MCF 10A (cell line): ENCODE data around the gene PRKG1. TPM values are rescaled to one million over a fixed set of nuclear protein-coding genes. Genes with fewer than 3 reads are reported as not detected.

Experiments
- BruUV-seq: library from RNA; stranded (reverse); fragments of 400-500 nt; replicated peaks from 2 replicates; lab custom pipeline; 2021; lab: Mats Ljungman, UMichigan
- CTCF ChIA-PET: fragments of 300-600 bp; sonication (Branson Sonifier 250); formaldehyde crosslinking; extraction: SDS; loops from one replicate; lab custom pipeline; 2021; ENCODE audit warnings: antibody characterized with exemption, inconsistent platforms; lab: Yijun Ruan, JAX
- POLR2A ChIA-PET: fragments of 300-600, 350-650 bp; sonication (Branson Sonifier 250); formaldehyde crosslinking; extraction: SDS; loops from one replicate; lab custom pipeline; 2020; ENCODE audit warnings: antibody characterized with exemption, inconsistent platforms; lab: Yijun Ruan, JAX
- DNase-seq: peaks from one replicate; pipeline ENCODE4 v3.0.0-alpha.2; 2018; ENCODE audit not compliant: unreplicated experiment
- H3K27ac Mint-ChIP-seq: one replicate; pipeline ENCODE4 v1.8.0; 2022; ENCODE audit warnings: mild to moderate bottlenecking, low read depth, mixed read lengths; ENCODE audit not compliant: unreplicated experiment
- H3K27me3 Mint-ChIP-seq: one replicate; pipeline ENCODE4 v1.8.0; 2022; ENCODE audit warnings: mixed read lengths; ENCODE audit not compliant: insufficient read depth, unreplicated experiment
- H3K36me3 Mint-ChIP-seq: one replicate; pipeline ENCODE4 v1.8.0; 2022; ENCODE audit warnings: mild to moderate bottlenecking, moderate library complexity, mixed read lengths; ENCODE audit not compliant: insufficient read depth, unreplicated experiment
- H3K4me1 Mint-ChIP-seq: one replicate; pipeline ENCODE4 v1.8.0; 2022; ENCODE audit warnings: mixed read lengths; ENCODE audit not compliant: insufficient read depth, unreplicated experiment
- H3K4me3 Mint-ChIP-seq: one replicate; pipeline ENCODE4 v1.8.0; 2022; ENCODE audit warnings: mild to moderate bottlenecking, moderate library complexity, mixed read lengths; ENCODE audit not compliant: unreplicated experiment
- H3K9me3 Mint-ChIP-seq: one replicate; pipeline ENCODE4 v1.8.0; 2022; ENCODE audit warnings: mixed read lengths; ENCODE audit not compliant: unreplicated experiment
- intact Hi-C: fragments of 100-400 bp; cut with micrococcal nuclease; formaldehyde crosslinking; loops from 2 replicates; pipeline ENCODE4 v1.14.1; 2022
- total RNA-seq: library from RNA; stranded (reverse); gene quantifications from 2 replicates; pipeline ENCODE4 v1.2.3, GENCODE V29; 2022
- TF ChIP-seq, protein P1 (sequence below): fragments of 200-600 bp; IDR thresholded peaks from one replicate; pipeline ENCODE4 v1.8.0; 2022; ENCODE audit warnings: antibody characterized with exemption, mild to moderate bottlenecking; ENCODE audit not compliant: unreplicated experiment

PRKG1 gene
- total RNA-seq, 1 experiment from 2014 or later = 0.09 TPM

- H3K27ac Mint-ChIP-seq = no peak overlapping the region
- ChIA-PET POLR2A (no interaction called here), CTCF (no interaction called here)
- no peaks in the 10 kb centered on the region for H3K36me3 Mint-ChIP-seq
- DNase-seq = no peak
- H3K9me3 Mint-ChIP-seq = no peaks in the 10 kb centered on the region
- TF ChIP-seq, protein P1, sequence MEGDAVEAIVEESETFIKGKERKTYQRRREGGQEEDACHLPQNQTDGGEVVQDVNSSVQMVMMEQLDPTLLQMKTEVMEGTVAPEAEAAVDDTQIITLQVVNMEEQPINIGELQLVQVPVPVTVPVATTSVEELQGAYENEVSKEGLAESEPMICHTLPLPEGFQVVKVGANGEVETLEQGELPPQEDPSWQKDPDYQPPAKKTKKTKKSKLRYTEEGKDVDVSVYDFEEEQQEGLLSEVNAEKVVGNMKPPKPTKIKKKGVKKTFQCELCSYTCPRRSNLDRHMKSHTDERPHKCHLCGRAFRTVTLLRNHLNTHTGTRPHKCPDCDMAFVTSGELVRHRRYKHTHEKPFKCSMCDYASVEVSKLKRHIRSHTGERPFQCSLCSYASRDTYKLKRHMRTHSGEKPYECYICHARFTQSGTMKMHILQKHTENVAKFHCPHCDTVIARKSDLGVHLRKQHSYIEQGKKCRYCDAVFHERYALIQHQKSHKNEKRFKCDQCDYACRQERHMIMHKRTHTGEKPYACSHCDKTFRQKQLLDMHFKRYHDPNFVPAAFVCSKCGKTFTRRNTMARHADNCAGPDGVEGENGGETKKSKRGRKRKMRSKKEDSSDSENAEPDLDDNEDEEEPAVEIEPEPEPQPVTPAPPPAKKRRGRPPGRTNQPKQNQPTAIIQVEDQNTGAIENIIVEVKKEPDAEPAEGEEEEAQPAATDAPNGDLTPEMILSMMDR = no peak
- no peak overlapping the region for H3K4me3 Mint-ChIP-seq
- no TSS peak for BruUV-seq
- no peaks in the 10 kb centered on the region for H3K4me1 Mint-ChIP-seq
- H3K27me3 Mint-ChIP-seq = no peaks in the 10 kb centered on the region
- intact Hi-C loops = no loop called here
Measured at GRCh38 chr10:51375790-51376189, 301.5 kb downstream of the PRKG1 start.

DNA sequence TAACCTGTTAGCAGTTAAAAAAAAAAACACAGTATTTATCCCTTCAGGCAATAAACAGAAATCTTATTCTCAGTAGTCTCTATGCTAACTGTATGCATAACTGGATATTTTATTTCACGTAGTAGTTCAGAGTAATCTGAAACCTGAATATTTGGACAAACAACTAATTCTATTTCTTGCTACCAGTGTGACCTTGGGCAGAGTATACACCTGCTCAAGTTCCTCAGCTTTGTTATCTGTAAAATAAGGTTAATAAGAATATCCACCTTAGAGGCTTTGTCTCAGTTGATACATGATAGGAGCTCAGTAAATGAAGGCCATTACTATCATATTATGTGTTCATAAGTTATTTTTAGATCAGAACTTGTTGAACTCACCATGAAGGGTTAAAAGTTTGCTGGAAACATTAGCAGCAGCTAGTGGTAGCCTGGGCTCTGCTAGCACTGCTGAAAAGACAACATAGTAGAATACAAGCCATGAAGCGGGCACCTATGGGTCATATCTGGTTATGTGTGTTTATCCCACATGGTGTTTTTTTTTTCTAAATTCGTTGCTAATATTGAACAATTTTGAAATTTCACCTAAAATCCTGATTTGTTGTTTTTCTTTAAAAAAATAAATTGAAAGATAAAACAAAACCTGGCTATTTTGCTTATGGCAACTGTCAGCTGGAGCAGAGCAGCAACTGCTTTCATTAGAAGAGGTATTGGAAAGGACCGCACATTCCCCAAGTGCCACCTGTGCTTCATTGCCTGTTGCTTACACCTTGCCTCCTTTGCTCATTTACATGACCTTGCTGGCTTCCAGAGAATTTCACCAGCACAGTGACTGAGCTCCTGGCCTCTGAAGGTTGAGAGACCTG lies 303.0 kb downstream of the PRKG1 start:
- H3K4me1 Mint-ChIP-seq = no peaks in the 10 kb centered on the region
- BruUV-seq = no TSS peak
- CTCF ChIA-PET = interaction anchor here (0.6 to 4.0 kb wide), 6 partner anchors 7 to 627 kb away, joined by 3 to 16 read pairs (median 3); no protein-coding TSS in a partner anchor

DNA sequence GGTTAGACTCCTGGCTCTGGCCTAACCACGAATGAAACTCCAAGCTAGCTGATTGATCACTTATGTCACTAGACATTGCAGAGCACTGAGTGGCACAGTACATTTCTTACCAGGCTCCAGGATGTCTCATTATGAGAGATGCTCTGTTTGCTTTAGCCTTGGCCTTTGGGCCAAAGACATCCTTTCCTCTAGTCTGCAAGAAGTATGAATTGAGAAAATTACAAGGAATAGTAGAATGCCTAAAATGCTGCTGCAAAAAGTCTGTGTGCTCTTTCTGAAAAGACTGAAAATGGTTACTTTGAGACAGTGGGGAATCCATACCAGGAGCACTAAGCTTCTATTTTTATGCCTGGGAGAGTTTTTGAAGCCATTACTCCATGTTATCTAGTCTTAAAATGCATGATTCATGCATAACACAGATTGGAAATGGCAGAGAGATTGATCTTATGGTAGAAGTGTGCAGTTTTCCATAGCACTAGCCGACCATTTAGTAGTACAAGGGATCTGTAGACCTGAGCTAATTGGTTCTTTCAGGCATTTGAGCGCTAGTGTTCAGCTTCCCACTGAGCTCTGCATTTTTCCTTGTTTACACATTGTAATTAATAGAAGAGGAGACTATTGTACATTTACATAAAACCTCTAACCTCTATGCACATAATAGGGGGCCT lies 303.8 kb downstream of the PRKG1 start:
- CTCF ChIA-PET = interaction anchor here (0.7 to 4.0 kb wide), 6 partner anchors 8 to 626 kb away, joined by 3 to 16 read pairs (median 4); no protein-coding TSS in a partner anchor

More for the DNA sequence above, 303.0 kb downstream of the PRKG1 start:
- Mint-ChIP-seq H3K27me3 (no peaks in the 10 kb centered on the region), H3K36me3 (no peaks in the 10 kb centered on the region), H3K4me3 (no peak overlapping the region), H3K9me3 (no peaks in the 10 kb centered on the region), H3K27ac (no peak overlapping the region)
- POLR2A ChIA-PET = no interaction called here
- TF ChIP-seq, protein P1 = no peak
- intact Hi-C loops = no loop called here
- DNase-seq = no peak

More for the DNA sequence above, 303.8 kb downstream of the PRKG1 start:
- intact Hi-C loops = no loop called here
- DNase-seq = no peak
- Mint-ChIP-seq H3K9me3 (no peaks in the 10 kb centered on the region), H3K4me1 (no peaks in the 10 kb centered on the region), H3K4me3 (no peak overlapping the region), H3K36me3 (no peaks in the 10 kb centered on the region), H3K27ac (no peak overlapping the region), H3K27me3 (no peaks in the 10 kb centered on the region)
- POLR2A ChIA-PET = no interaction called here
- TF ChIP-seq, protein P1 = no peak
- no TSS peak for BruUV-seq
